GM19043 (cell line): ENCODE measurements around the gene MYT1.

Experiments
- ATAC-seq: cut with Tn5 transposase; IDR thresholded peaks from one replicate; pipeline ENCODE4 v1.9.1; 2021; ENCODE audit warnings: low read depth; ENCODE audit not compliant: unreplicated experiment

MYT1 gene

DNA sequence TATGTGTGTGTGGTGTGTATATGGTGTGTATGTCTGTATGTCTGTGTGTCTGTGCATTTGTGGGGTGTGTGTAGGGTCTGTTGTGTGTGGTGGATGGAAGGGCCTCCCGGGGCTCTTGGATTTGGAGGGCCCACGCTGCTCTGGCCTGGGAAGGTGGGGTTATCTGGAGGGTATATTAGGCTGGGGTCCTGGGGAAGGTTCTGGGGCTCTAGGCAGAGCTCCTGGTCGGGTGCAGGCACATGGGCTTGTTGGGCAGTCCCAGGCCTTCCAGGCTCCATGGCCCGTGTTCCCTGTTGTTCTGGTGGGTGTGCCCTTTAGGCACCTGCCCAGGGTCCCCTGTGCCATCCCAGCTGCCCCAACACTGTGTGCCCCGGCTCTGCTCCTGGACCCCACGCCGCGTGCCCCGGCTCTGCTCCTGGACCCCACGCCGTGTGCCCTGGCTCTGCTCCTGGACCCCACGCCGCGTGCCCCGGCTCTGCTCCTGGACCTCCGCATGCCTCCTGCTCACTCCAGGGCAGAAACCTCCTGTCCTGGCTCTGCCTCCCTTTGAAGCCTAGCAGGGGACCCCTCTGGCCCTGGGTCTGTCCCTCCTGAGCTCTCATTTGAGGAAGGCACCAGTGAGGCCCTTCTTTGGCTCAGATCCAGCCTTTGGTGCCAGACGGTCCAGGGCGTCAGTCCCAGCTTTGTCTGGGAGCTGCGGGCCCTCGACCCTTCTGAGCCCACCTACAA is 10.2 kb upstream of the MYT1 start:
- no peak for ATAC-seq

DNA sequence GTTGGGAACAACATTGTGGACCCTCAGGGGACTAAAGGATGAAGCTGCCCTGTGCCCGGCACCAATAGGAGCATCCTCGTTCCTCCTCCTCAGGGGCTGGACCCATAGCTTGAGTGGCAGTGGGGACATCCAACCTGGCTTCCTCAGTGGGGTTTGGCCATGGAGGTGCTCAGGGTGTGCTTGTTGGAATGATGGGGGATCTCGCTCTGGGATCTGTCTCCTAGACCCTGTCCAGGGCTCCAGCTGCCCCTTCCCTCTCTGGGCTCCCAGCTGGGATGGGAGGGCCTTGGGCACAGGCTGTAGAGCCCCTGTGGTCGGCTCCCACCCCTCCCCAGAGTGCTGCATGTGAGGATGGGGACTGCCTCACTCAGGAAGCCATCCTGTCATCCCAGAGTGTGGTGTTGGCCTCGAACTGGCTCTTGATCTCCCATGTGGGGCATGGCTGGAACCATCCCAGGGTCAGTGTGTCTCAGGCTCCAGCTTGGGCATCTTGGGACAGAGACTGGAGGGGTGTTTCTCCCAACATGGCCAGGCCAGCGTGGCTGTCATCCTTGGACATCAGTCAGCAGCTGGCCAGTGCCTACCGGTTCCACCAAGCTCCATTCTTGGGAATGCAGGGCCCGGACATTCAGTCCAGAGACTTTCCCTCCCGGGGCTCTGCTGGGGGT is 9.5 kb upstream of the MYT1 start:
- no peak for ATAC-seq

DNA sequence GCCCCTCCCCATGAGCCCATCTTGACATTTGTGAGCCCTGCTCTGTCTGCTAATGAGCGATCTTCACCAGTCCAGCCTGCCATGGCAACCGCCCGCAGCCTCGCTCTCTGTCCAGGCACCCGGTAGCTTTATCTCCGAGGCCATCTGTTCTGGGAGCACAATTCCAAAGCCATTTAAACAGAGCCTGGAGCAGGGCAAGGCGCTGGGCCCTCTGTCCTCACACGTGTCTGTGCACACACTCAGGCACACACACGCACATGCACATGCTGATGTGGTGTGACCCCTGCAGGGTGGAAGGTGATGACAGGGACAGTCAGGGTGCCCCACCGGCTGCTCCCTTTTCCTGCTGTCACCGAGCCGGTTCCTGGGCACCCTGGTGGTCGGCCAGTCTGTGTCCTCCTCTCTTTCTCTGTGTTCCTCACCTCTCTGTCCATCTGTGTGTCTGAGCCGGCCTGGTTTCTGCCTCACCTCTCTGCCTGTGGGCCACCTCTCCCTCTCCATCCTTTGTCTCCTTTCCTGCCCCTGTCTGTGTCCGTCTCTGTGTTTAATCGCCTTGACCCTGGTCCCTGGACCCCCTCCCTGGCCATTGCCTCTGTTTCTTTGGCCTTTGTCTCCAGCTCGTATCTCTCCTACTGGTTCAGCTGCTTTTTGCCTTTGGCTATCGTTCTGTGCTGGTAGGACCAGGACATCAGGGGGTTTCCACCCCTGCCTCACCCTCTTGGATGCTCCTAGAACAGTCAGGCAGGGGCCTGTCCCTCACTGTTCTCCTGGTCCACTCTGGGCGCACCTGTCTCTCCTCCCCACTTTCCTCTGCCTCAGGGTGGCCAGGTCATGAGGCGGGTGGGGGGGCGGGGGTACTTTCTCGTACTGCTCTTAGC is 8.8 kb upstream of the MYT1 start:
- ATAC-seq: no peak

DNA sequence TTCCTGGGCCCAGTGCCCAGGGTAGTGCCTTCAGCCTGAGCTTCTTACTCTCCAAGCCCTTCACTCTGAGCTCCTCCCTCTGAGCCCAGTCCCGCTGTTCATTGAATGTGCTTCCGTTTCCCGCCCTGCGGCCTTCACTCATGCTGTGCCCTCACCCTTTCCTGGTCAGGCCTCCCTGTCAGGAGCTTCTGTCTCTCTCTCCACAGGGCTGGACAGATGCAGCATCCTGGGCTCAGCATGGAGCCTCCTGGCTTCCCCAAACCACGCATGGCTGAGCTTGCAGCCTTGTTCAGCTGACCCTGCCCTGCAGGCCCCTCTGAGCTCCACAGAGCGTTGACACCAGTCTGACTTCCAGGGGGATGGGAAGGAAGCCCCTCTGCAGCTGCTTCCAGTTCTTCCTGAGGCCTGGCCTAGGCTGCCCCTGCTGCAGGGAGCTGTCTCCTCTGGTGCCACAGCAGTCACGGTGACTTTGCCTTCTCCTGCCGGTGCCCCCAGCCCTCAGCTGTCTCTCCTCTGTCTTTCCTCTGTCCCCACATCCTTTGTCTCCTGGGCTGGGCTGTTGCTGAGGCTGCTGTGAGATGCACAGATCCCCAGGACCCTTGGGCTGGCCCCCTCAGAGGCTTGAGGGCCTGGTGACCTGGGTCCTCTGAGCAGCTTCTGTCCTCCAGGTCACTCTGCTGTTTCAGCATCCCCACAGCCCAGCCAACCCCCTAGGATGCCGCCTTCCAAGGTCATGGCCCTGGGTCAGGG is 7.9 kb upstream of the MYT1 start:
- ATAC-seq: no peak

DNA sequence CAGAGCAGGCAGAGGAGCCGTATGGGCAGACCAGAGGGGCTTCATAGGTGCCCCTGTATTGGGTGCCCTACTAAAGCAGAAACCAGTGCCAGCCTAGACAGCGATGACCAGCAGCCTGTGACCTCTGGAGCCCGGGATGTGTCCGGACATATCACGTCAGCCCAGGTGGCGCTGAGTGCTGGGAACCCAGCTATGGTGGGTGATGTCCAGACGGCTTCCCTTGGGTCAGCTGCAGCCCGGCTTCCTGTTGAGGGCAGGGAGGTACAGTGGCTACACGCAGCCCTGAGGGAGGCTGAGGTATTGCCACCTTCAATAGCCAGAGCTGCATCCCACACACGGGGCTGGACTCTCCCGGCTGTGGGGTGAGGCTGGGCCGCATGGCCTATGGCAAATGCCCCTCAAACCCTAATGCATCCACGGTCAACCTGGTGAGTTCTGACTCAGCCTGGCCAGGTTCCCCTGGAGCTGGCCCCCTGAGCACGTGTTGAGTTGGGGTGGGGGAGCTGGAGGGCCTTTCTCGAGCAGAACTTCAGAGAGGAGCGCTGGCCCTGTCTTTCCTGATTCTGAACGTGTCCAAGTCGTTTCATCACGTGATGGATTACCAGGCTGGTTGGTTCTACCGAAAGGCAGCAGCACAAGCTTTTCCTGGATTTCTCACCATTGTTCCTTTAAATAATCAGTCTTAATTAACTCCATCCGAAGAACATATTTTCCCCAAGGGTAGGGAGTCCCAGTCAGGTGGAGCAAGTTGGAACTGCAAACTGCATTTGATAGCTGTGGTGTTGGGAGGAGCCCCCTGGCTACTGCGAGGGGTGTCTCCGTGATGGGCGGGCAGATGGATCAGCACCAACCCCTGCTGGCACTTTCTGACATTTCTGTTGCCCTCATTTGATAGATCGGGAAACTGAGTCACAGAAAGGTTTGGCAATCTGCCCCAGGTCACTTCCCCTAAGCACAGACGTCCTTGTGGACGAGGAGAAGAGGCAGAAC is 7.1 kb upstream of the MYT1 start:
- no peak for ATAC-seq

DNA sequence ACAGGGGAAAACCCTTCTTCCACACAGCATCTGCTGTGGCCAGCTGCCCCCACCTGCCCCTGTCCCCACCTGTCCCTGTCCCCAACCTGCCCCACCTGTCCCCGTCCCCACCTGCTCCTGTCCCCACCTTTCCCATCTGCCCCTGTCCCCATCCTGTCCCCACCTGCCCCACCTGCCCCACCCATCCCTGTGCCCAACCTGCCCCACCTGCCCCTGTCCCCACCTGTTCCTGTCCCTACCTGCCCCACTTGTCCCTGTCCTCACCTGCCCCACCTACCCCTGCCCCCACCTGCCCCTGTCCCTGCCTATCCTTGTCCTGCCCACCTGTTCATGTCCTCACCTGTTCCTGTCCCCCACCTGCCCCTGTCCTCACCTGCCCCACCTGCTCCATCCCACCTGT is 6.4 kb upstream of the MYT1 start:
- ATAC-seq: no peak

DNA sequence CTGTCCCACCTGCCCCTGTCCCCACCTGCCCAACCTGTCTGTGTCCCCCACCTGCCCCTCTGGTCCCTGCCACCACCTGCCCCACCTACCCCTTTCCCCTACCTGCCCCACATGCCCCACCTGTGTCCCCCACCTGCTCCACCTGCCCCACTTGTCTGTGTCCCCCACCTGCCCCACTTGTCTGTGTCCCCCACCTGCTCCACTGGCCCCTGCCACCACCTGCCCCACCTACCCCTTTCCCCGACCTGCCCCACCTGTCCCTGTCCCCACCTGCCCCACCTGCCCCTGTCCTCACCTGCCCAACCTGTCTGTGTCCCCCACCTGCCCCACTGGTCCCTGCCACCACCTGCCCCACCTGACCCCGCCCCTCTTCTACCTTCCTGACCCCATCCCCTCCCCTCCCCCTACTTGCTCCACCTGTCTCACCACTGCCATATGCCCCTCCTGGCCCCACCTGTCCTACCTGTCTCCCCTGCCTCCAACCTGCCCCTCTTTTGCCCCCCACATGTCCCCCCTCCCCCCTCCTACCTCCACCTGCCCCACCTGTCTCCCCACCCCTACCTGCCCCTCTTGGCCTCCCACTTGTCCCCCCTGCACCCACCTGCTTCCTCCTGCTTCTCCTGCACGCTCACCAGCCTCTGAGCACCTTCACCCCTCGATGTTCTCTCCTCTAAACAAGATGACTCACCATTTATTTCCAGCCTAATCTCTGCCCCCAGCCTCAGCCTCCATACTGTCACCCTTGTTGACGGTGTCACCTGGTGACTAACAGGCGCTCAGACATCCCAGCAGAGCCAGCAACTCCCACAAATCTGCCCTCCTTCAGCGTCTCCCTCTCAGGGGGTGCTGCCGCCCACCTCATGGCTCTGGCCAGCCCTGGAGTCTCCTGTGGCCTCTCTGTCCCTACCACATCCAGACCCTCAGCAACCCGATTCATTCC is 5.6 kb upstream of the MYT1 start:
- ATAC-seq: no peak

DNA sequence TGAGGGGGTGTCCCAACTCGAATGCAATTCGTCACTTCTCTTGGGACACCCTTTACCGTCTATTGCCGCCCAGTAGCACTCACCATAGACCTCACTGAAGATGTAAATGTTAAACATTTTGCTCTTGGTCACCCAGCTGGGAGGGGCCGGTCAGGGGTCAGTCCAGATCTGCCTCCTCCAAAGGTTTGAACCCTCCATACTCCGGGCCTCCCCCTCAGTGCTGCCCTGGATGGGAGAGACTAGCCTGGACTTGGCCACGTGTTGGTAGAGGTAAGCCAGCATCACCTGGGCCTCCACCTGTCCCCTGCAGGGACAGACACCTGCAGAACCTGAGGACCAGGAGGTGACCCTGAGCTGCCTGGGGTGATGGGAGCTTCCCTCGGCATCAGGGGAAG is 5.0 kb upstream of the MYT1 start:
- ATAC-seq: no peak

DNA sequence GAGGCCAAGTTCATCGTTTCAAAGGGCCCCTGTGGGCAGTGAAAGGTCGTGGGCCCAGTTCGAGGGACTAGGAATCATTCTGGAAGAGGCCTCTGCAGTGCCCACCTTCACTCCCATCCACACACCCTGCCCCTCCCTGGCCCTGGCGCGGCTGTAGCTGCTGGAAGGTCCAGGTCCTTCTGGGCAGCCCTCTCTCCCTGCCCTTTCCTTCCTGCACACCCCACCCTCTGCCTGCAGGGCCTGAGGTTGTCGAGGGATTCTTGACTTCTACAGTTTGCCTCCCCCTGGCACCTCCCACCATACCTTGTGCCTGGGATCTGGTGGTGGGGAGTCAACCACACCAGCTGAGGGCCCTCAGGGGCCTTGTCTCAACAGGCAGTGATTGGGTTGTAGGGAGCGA is 4.5 kb upstream of the MYT1 start:
- ATAC-seq: no peak

DNA sequence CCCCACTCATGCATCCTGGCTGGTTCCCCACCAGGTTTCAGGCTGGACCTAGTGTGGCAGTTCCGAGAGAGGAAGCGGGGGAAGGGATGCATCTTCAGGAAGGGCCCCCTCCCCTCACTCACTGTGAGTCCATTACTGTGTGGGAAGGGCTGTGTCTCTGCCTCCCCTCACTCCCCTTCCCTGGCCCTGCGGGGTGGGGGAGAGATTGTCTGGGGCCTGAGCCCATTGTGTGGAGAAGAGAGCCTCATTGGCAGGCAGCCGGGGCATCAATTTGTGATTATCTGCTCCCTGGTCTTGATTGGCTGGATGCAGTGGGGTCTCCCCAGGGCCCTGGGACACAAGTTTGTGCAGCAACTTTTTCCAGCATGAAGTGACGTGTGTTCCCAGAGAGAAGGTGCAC is 4.1 kb upstream of the MYT1 start:
- no peak for ATAC-seq

DNA sequence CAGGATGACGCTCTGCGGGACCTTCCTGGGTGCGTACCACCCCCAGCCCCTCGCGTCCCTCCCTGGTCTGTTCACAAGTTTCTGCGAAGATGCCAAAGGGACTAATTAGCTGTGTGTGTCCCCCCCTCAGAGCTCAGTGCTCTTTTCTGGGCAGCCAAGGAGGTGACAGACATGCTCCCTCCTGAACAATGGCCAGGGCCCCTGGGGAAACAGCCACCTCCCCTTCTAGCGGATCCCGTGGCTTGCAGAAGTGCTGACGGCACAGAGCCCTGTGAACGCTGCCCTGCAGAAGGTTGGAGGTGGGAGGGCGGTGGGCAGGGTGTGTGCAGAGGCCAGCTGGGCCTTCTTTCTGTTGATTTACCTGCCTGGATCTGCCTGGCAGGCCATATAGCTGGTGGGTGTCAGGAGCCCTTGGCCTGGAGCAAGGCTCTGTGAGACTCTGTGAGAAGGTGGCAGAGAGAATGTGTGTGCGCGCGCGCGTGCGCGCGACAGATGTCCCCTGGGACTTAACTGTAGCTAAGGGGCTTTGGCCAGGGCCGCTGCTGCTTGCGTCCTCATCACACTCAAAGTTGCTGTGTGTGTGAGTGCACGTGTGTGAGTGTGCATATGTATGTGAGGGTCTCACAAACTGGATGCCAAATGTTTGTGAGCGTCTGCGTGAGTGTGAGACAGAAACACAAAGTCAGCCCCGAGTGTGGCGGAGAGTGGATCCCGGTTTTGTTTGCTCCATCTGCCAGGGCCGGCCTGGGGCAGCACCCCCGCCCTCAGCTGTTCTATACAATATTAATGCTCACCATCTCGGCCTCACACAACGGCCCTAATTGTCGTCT is 3.5 kb upstream of the MYT1 start:
- ATAC-seq: no peak

DNA sequence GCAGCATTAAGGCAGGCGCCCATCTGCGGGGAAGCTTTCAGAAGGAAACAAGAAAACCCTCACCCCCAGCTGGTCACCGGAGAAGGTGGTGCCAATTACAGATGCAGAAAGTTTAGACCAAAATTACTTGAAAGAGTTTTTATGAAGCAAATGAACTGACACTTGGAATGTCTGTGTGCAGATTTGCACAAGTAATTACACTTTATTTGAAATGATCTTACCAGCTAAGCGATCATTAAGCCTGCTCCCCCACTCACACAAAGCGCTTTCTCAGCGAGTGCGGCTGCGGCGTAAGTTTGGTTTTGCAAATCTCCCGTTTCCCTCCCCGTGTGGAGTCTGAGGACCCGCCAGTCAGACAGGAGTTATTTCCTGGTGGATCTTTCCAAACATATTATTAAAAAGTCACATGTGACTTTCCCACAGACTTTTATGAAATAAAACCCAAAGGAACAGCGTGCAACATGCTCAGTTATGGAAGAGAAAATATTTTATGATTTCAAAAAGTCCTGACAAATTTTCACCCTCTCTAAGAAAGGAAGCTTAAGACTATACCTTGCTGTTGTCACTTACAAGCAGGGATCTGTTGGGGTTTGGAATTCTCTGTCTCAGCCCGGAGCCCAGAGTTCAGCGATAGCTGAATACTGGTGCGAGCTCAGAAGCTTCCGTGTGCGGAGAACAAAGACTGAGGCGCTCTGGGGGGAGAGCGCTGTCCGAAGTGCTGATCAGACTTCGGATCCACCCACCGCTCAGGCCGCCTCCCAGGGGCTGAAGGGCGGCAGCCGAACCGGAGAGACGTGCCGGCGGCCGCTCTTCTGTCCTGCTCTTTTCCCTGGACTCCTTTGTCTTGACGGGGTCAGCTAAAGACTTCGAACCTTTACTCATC is 2.7 kb upstream of the MYT1 start:
- no peak for ATAC-seq

DNA sequence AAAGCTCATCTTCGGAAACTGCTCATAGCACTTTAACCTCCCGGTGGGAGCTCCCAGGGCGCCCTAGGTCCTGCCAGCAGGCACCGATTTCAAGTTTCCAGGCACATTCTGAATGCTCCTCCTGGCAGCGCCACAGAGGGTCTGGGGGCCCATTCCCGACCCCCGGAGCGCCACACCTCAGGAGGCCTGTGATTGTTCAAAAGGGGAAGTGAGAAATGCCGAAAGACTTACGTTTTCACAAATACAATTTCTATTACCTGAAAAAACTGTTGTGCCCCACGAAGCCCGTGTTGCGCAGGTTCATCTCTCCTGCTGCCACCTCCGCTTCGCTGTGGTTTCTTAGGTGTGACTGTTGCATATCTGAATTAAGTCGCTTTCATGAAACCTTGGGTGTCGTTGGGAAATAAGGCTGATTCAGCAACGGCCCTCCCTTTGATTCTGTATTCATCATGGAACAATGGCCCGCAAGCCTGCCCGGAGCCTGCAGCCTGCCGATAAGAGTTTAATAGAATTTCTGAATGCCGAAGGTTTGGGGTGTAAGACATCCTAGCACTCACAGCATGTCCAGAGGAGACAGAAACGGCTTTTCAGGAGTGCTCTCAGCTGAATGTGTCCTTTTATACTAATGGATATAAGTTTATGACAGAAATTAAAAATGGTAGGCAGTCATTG is 1.9 kb upstream of the MYT1 start:
- no peak for ATAC-seq

DNA sequence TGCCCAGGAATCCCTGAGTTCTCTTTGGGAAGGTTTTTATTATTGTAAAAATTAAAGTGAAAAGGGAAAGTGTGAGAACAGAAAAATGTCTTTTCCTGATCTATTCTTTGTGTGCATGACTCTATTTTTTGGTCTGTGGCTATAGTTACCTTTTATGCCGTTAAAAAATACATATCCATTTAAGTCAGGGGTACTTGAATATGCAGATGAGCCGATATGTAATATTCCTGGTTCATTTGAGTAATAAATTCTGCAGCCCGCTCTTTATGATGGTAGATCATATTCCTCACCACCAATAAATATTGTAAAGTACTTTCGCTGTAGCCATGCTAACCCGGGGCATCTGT is 503 bp upstream of the MYT1 start:
- no peak for ATAC-seq

DNA sequence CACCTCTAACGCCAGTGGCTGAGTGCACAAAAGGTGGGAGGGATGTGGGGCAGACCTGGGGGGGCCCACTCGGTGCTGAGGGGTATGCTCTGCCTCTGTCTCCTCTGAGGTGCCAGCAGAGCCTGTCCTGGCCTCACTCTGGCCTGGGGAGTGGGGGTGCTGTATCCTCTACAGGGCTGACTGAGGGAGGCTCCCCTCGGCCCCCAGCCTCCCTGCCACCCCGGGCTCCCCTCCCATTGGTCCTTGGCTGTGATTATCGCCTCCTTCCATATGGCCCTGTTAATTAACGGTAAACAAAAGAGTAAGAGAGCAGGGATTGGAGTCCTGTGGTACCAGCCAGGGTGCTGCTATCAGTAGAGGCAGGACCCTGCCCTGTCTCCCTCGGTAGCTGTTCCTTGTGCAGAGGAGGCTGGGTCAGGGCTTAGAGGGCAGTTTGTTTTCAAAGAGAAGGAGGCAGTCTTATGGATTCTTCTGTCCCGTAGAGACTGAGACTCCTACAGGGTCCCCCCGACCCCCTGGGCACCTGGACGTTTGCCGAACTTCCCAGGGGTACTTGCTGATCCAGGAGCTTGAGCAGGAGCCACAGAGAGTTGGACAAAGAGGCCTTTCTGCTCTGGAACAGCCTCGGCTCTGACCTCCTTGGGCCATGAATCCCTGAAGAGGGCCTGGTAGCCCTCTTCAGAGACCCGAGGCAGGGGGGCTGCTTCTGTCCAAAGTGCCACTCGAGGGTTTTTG is 1.8 kb downstream of the MYT1 start:
- no peak for ATAC-seq
